Keratinocyte (primary cell): ENCODE data around the gene THSD7B. TPM values are rescaled to one million over a fixed set of nuclear protein-coding genes. Genes with fewer than 3 reads are reported as not detected.

Experiments used
- DNase-seq: peaks from one replicate; pipeline ENCODE4 v3.0.0-alpha.2; 2011; ENCODE audit warnings: low read depth, missing footprints, low spot score
- FAIRE-seq: peaks from 2 replicates; lab custom pipeline; 2011; peaks lifted over from hg19 to GRCh38; lab: Jason Lieb, UNC
- H2AFZ ChIP-seq: 2 replicates; pipeline ENCODE4 v1.6.0; 2012; ENCODE audit warnings: low read length, control low read depth, inconsistent platforms; ENCODE audit not compliant: control insufficient read depth
- H3K27ac ChIP-seq: 2 replicates; pipeline ENCODE4 v1.5.1; 2011; ENCODE audit warnings: low read length; ENCODE audit not compliant: control insufficient read depth, insufficient read depth
- H3K27me3 ChIP-seq: 3 replicates; pipeline ENCODE4 v1.6.0; 2011; ENCODE audit warnings: low read length; ENCODE audit not compliant: control insufficient read depth, insufficient read depth; ENCODE audit errors: extremely low read depth
- H3K36me3 ChIP-seq, 2 experiments: 2 replicates in 1 of 2; 3 replicates in 1 of 2; pipeline ENCODE4 v1.5.1; 2011; ENCODE audit warnings: low read length in 2 of 2, mild to moderate bottlenecking in 1 of 2; ENCODE audit not compliant: control insufficient read depth in 2 of 2, insufficient read depth in 2 of 2; ENCODE audit errors: extremely low read depth in 1 of 2
- H3K4me1 ChIP-seq: 3 replicates; pipeline ENCODE4 v1.5.1; 2011; ENCODE audit warnings: low read length; ENCODE audit not compliant: control insufficient read depth, insufficient read depth; ENCODE audit errors: extremely low read depth
- H3K4me2 ChIP-seq: 3 replicates; pipeline ENCODE4 v1.6.0; 2011; ENCODE audit warnings: low read depth, low read length; ENCODE audit not compliant: control insufficient read depth, insufficient read depth; ENCODE audit errors: extremely low read depth
- H3K4me3 ChIP-seq, 3 experiments: fragments of 200-600 bp in 1 of 3; sonication (generic) in 1 of 3; 2 replicates in 2 of 3; 3 replicates in 1 of 3; pipeline ENCODE4 v1.5.1; 2011 to 2016; ENCODE audit warnings: low read length in 3 of 3, mild to moderate bottlenecking in 3 of 3, control low read depth in 2 of 3, inconsistent platforms in 1 of 3, low read depth in 1 of 3, mixed read lengths in 1 of 3, mixed run types in 1 of 3, moderate library complexity in 1 of 3; ENCODE audit not compliant: control insufficient read depth in 2 of 3, insufficient read depth in 2 of 3; ENCODE audit errors: extremely low read depth in 1 of 3
- H3K79me2 ChIP-seq: 2 replicates; pipeline ENCODE4 v1.6.0; 2012; ENCODE audit warnings: low read length; ENCODE audit not compliant: control insufficient read depth, insufficient read depth
- H3K9ac ChIP-seq: 3 replicates; pipeline ENCODE4 v1.6.0; 2011; ENCODE audit warnings: low read length; ENCODE audit not compliant: control insufficient read depth, insufficient read depth; ENCODE audit errors: extremely low read depth
- H3K9me1 ChIP-seq: 3 replicates; pipeline ENCODE4 v1.6.0; 2011; ENCODE audit warnings: low read length; ENCODE audit not compliant: control insufficient read depth, insufficient read depth; ENCODE audit errors: extremely low read depth
- H3K9me3 ChIP-seq: 2 replicates; pipeline ENCODE4 v1.5.1; 2012; ENCODE audit warnings: low read depth, low read length; ENCODE audit not compliant: control insufficient read depth
- H4K20me1 ChIP-seq: 3 replicates; pipeline ENCODE4 v1.6.0; 2011; ENCODE audit warnings: low read length; ENCODE audit not compliant: control insufficient read depth, insufficient read depth; ENCODE audit errors: extremely low read depth
- EZH2 ChIP-seq: IDR thresholded peaks from one replicate; pipeline ENCODE4 v1.6.1; 2012; ENCODE audit warnings: inconsistent platforms, mild to moderate bottlenecking, low read length, moderate library complexity
- dilution Hi-C: fragments of 300-500 bp; cut with MboI; formaldehyde crosslinking; loops from one replicate; pipeline ENCODE4 v1.7.0; 2020; ENCODE audit warnings: low sequenced_read_pairs; ENCODE audit not compliant: extremely low pct_ligation_motif_present
- polyA plus RNA-seq, 5 experiments: library from polyadenylated mRNA; depleted of rRNA in 3 of 5; stranded (reverse) in 3 of 5; stranded (forward) in 1 of 5; unstranded in 1 of 5; fragments of >200 nt; gene quantifications; 1 replicate in 1 of 5; 2 replicates in 3 of 5; 3 replicates in 1 of 5; pipeline versions ENCODE4 v1.2.1 to v1.2.3, GENCODE V29; 2011 to 2012; ENCODE audit warnings: missing spikeins in 2 of 5, low read depth in 1 of 5, low replicate concordance in 1 of 5
- TF ChIP-seq, protein P1 (sequence below), 3 experiments: IDR thresholded peaks in 1 of 3; conservative IDR thresholded peaks in 1 of 3; optimal IDR thresholded peaks in 1 of 3; 2 replicates in 2 of 3; 3 replicates in 1 of 3; pipeline versions ENCODE3 to v1.5.1; 2011; ENCODE audit warnings: low read length in 3 of 3, mild to moderate bottlenecking in 3 of 3, moderate library complexity in 2 of 3, control low read depth in 1 of 3, inconsistent platforms in 1 of 3; ENCODE audit not compliant: insufficient read depth in 2 of 3; ENCODE audit errors: extremely low read depth in 1 of 3

The THSD7B gene
- polyA plus RNA-seq, 1 donor (not counting 4 experiments of a cell fraction or from before 2014, with no cell fraction given) = 0.04 TPM

DNA sequence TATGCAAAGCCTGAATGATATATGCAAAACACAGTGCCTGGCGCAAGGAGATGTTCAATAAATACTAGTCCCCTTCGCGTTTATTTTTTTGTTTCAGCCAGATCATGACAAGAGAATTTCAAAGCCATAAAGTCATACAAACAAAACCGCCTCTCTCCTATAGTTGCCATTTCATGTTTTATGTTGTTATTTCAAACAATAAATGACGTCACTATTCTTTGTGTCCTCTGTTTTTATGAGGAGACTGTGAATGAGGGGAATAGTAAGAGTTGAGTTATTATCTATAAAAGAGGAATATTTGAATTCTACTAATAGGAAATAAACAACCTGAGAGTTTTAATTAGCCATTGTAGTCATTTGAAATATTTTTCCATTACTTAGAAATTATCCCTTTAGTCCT, 464.5 kb downstream of the THSD7B start:
- no peaks in the 10 kb centered on the region for H3K36me3 ChIP-seq
- FAIRE-seq = no peak
- peaks cover 10% of the 10 kb centered on the region for H3K4me1 ChIP-seq
- no peaks in the 10 kb centered on the region for H3K27me3 ChIP-seq
- H3K9me1 ChIP-seq = no peaks in the 10 kb centered on the region
- no peak overlapping the region for H3K4me2 ChIP-seq
- no peaks in the 10 kb centered on the region for H3K9me3 ChIP-seq
- no peak overlapping the region for H3K27ac ChIP-seq
- no peaks in the 10 kb centered on the region for H3K79me2 ChIP-seq
- no peak for TF ChIP-seq EZH2
- TF ChIP-seq, protein P1, sequence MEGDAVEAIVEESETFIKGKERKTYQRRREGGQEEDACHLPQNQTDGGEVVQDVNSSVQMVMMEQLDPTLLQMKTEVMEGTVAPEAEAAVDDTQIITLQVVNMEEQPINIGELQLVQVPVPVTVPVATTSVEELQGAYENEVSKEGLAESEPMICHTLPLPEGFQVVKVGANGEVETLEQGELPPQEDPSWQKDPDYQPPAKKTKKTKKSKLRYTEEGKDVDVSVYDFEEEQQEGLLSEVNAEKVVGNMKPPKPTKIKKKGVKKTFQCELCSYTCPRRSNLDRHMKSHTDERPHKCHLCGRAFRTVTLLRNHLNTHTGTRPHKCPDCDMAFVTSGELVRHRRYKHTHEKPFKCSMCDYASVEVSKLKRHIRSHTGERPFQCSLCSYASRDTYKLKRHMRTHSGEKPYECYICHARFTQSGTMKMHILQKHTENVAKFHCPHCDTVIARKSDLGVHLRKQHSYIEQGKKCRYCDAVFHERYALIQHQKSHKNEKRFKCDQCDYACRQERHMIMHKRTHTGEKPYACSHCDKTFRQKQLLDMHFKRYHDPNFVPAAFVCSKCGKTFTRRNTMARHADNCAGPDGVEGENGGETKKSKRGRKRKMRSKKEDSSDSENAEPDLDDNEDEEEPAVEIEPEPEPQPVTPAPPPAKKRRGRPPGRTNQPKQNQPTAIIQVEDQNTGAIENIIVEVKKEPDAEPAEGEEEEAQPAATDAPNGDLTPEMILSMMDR (optimal IDR thresholded peaks at IDR 0.05 in 1 of 3, IDR thresholded peaks at IDR 0.05 in 1 of 3, conservative IDR thresholded peaks at IDR 0.05 in 1 of 3; ENCODE audit: extremely low read depth in 1 of 3, insufficient read depth in 2 of 3, low read length in 3 of 3) = no peak
- no peak overlapping the region for H3K4me3 ChIP-seq
- dilution Hi-C loops = no loop called here
- no peak overlapping the region for H3K9ac ChIP-seq
- H4K20me1 ChIP-seq = no peaks in the 10 kb centered on the region
- H2AFZ ChIP-seq = no peak overlapping the region
- no peak for DNase-seq

DNA sequence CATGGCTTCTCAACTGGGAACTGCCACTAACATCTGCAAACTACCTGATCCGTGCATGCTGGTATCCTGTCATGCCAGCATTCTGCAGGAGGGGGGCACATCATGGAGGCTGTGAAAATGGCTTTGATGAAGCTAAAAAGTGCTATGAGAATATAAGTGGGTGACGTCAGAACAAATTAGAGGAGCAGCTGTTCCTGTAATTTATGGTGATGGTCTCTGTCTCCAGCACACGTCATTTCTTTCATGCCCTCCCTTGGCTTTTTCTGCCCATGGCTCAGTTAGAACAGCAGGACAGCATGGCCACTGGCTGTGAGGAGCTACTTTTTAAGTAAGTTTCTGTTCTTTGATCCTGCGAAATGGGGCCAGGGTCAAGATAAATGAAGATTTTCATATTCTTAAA, 466.3 kb downstream of the THSD7B start:
- Histone ChIP-seq H3K9me3 (no peaks in the 10 kb centered on the region), H4K20me1 (no peaks in the 10 kb centered on the region), H3K4me1 (peaks cover 10% of the 10 kb centered on the region), H3K9me1 (no peaks in the 10 kb centered on the region), H3K4me2 (no peak overlapping the region), H3K27me3 (no peaks in the 10 kb centered on the region), H3K27ac (no peak overlapping the region), H3K79me2 (no peaks in the 10 kb centered on the region), H3K36me3 (no peaks in the 10 kb centered on the region), H3K4me3 (no peak overlapping the region), H2AFZ (no peak overlapping the region), H3K9ac (no peak overlapping the region)
- TF ChIP-seq EZH2 = no peak
- TF ChIP-seq, protein P1 (optimal IDR thresholded peaks at IDR 0.05 in 1 of 3, IDR thresholded peaks at IDR 0.05 in 1 of 3, conservative IDR thresholded peaks at IDR 0.05 in 1 of 3; ENCODE audit: extremely low read depth in 1 of 3, insufficient read depth in 2 of 3, low read length in 3 of 3) = no peak
- DNase-seq = no peak
- FAIRE-seq = no peak
- dilution Hi-C loops = no loop called here
